ENCODE results near the gene CARD8. TPM values are rescaled to one million over a fixed set of nuclear protein-coding genes. Genes with fewer than 3 reads are reported as not detected.

CARD8 gene
- total RNA-seq, 1 experiment from 2014 or later: 23.0 TPM

DNA sequence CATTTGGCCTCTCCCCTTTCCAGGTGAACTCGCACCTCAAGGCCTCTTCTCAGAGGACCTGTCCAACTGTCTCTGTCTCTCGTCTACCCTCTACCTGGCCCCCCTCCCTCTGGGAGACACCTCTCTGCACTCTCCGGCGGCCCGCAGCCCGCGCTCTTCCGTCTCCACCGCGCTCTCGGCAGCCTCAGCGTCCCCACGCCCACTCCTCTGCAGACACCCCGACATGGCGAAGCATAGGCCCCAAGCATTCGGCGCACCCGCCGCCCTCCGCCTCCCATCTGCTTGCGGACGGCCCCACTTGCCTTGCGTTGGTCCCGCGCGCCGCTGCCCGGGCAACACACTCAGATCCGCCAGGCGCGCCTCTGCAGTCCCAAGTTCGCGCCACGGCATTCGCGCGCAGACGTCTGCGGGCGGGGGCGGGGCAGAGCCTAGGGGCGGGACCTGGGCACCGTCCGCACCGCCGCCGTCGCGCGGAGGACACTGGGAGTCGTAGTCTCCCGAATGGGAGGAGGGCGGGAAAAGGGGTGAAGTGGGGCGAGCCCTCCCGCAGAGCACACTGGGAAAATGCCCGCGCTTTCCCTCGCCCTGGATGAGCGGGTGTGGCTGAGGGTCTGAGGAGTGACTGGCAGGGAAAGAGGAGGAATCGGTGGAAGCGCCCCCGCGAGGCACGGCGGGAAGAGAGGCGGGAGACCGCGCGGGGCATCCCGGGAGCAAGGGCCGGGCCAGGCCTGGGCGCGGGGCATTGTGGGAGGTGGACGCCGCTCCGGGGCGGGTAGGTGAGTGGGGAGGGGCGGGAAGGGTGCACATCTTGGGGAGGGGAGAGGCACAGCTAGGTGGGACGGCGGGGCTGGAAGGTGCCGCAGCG, 85.5 kb downstream of the CARD8 start, which contains the start of the genes LIG1 and ZSWIM9:
LIG1 (minus strand) TSS at position 406 of the 865 bp plus-strand sequence. CDS start 4,778 bp downstream, outside the sequence.
ZSWIM9 (plus strand) TSS at position 742 of the 865 bp plus-strand sequence. CDS start 1,123 bp downstream, outside the sequence.
- Mint-ChIP-seq H3K27me3 (ENCODE audit: low read depth) (no peaks in the 10 kb centered on the region), H3K9me3 (no peaks in the 10 kb centered on the region), H3K27ac (peak within 1 kb of the TSS; percentile 99), H3K4me3 (peak within 1 kb of the TSS; percentile 91), H3K4me1 (peaks cover 16% of the 10 kb centered on the region), H3K36me3 (peaks cover 26% of the 10 kb centered on the region)
- ATAC-seq (peak; percentile 82), DNase-seq (ENCODE audit: low spot score) (peak; percentile 91)
- ChIA-PET CTCF (interaction anchor here (0.6 to 3.4 kb wide), 21 partner anchors 12 to 1173 kb away, joined by 3 to 29 read pairs (median 4); partner anchors contain the start of gene KDELR1), POLR2A (interaction anchor here (0.6 to 3.2 kb wide), 3 partner anchors 20 to 101 kb away, joined by 3 to 13 read pairs (median 6); no protein-coding TSS in a partner anchor)
- TF ChIP-seq KAT7 (CRISPR knock-in tag; IDR thresholded peaks at IDR 0.05; ENCODE audit: borderline replicate concordance) (0 out of 2 replicates have a peak, but pooled peaks have one; percentile 45), ZNF219 (CRISPR knock-in tag; IDR thresholded peaks at IDR 0.05; ENCODE audit: borderline replicate concordance) (0 out of 2 replicates have a peak, but pooled peaks have one; percentile 29), ZNF138 (CRISPR knock-in tag; conservative IDR thresholded peaks at IDR 0.05) (no peak), JUN (CRISPR knock-in tag; IDR thresholded peaks at IDR 0.05) (0 out of 2 replicates have a peak, but pooled peaks have one; percentile 49), FOXP1 (CRISPR knock-in tag; IDR thresholded peaks at IDR 0.05; ENCODE audit: borderline replicate concordance) (peak; percentile 43; the same call in 1 of the 2 replicates), ESRRA (CRISPR knock-in tag; IDR thresholded peaks at IDR 0.05; ENCODE audit: borderline replicate concordance) (peak; percentile 50; the same call in 1 of the 2 replicates), NR2C2 (CRISPR knock-in tag; IDR thresholded peaks at IDR 0.05) (no peak), GABPB1 (CRISPR knock-in tag; IDR thresholded peaks at IDR 0.05) (peak; percentile 66), TEAD1 (CRISPR knock-in tag; IDR thresholded peaks at IDR 0.05) (peak; percentile 51; the same call in 1 of the 2 replicates)
- TF ChIP-seq, protein P1, sequence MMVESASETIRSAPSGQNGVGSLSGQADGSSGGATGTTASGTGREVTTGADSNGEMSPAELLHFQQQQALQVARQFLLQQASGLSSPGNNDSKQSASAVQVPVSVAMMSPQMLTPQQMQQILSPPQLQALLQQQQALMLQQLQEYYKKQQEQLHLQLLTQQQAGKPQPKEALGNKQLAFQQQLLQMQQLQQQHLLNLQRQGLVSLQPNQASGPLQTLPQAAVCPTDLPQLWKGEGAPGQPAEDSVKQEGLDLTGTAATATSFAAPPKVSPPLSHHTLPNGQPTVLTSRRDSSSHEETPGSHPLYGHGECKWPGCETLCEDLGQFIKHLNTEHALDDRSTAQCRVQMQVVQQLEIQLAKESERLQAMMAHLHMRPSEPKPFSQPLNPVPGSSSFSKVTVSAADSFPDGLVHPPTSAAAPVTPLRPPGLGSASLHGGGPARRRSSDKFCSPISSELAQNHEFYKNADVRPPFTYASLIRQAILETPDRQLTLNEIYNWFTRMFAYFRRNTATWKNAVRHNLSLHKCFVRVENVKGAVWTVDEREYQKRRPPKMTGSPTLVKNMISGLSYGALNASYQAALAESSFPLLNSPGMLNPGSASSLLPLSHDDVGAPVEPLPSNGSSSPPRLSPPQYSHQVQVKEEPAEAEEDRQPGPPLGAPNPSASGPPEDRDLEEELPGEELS (CRISPR knock-in tag; IDR thresholded peaks at IDR 0.05): peak; percentile 72
- TF ChIP-seq, protein P2, sequence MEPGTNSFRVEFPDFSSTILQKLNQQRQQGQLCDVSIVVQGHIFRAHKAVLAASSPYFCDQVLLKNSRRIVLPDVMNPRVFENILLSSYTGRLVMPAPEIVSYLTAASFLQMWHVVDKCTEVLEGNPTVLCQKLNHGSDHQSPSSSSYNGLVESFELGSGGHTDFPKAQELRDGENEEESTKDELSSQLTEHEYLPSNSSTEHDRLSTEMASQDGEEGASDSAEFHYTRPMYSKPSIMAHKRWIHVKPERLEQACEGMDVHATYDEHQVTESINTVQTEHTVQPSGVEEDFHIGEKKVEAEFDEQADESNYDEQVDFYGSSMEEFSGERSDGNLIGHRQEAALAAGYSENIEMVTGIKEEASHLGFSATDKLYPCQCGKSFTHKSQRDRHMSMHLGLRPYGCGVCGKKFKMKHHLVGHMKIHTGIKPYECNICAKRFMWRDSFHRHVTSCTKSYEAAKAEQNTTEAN (CRISPR knock-in tag; IDR thresholded peaks at IDR 0.05): 0 out of 2 replicates have a peak, but pooled peaks have one; percentile 59
- TF ChIP-seq, protein P3, sequence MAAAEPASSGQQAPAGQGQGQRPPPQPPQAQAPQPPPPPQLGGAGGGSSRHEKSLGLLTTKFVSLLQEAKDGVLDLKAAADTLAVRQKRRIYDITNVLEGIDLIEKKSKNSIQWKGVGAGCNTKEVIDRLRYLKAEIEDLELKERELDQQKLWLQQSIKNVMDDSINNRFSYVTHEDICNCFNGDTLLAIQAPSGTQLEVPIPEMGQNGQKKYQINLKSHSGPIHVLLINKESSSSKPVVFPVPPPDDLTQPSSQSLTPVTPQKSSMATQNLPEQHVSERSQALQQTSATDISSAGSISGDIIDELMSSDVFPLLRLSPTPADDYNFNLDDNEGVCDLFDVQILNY (CRISPR knock-in tag; IDR thresholded peaks at IDR 0.05): peak; percentile 99
- TF ChIP-seq, protein P4, sequence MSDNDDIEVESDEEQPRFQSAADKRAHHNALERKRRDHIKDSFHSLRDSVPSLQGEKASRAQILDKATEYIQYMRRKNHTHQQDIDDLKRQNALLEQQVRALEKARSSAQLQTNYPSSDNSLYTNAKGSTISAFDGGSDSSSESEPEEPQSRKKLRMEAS (CRISPR knock-in tag; IDR thresholded peaks at IDR 0.05): 0 out of 2 replicates have a peak, but pooled peaks have one; percentile 22
- TF ChIP-seq, protein P5, sequence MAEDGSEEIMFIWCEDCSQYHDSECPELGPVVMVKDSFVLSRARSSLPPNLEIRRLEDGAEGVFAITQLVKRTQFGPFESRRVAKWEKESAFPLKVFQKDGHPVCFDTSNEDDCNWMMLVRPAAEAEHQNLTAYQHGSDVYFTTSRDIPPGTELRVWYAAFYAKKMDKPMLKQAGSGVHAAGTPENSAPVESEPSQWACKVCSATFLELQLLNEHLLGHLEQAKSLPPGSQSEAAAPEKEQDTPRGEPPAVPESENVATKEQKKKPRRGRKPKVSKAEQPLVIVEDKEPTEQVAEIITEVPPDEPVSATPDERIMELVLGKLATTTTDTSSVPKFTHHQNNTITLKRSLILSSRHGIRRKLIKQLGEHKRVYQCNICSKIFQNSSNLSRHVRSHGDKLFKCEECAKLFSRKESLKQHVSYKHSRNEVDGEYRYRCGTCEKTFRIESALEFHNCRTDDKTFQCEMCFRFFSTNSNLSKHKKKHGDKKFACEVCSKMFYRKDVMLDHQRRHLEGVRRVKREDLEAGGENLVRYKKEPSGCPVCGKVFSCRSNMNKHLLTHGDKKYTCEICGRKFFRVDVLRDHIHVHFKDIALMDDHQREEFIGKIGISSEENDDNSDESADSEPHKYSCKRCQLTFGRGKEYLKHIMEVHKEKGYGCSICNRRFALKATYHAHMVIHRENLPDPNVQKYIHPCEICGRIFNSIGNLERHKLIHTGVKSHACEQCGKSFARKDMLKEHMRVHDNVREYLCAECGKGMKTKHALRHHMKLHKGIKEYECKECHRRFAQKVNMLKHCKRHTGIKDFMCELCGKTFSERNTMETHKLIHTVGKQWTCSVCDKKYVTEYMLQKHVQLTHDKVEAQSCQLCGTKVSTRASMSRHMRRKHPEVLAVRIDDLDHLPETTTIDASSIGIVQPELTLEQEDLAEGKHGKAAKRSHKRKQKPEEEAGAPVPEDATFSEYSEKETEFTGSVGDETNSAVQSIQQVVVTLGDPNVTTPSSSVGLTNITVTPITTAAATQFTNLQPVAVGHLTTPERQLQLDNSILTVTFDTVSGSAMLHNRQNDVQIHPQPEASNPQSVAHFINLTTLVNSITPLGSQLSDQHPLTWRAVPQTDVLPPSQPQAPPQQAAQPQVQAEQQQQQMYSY (CRISPR knock-in tag; IDR thresholded peaks at IDR 0.05): no peak
- TF ChIP-seq, protein P6, sequence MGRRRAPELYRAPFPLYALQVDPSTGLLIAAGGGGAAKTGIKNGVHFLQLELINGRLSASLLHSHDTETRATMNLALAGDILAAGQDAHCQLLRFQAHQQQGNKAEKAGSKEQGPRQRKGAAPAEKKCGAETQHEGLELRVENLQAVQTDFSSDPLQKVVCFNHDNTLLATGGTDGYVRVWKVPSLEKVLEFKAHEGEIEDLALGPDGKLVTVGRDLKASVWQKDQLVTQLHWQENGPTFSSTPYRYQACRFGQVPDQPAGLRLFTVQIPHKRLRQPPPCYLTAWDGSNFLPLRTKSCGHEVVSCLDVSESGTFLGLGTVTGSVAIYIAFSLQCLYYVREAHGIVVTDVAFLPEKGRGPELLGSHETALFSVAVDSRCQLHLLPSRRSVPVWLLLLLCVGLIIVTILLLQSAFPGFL (CRISPR knock-in tag; IDR thresholded peaks at IDR 0.05; ENCODE audit: borderline replicate concordance): peak; percentile 29; the same call in 1 of the 2 replicates
- TF ChIP-seq, protein P7, sequence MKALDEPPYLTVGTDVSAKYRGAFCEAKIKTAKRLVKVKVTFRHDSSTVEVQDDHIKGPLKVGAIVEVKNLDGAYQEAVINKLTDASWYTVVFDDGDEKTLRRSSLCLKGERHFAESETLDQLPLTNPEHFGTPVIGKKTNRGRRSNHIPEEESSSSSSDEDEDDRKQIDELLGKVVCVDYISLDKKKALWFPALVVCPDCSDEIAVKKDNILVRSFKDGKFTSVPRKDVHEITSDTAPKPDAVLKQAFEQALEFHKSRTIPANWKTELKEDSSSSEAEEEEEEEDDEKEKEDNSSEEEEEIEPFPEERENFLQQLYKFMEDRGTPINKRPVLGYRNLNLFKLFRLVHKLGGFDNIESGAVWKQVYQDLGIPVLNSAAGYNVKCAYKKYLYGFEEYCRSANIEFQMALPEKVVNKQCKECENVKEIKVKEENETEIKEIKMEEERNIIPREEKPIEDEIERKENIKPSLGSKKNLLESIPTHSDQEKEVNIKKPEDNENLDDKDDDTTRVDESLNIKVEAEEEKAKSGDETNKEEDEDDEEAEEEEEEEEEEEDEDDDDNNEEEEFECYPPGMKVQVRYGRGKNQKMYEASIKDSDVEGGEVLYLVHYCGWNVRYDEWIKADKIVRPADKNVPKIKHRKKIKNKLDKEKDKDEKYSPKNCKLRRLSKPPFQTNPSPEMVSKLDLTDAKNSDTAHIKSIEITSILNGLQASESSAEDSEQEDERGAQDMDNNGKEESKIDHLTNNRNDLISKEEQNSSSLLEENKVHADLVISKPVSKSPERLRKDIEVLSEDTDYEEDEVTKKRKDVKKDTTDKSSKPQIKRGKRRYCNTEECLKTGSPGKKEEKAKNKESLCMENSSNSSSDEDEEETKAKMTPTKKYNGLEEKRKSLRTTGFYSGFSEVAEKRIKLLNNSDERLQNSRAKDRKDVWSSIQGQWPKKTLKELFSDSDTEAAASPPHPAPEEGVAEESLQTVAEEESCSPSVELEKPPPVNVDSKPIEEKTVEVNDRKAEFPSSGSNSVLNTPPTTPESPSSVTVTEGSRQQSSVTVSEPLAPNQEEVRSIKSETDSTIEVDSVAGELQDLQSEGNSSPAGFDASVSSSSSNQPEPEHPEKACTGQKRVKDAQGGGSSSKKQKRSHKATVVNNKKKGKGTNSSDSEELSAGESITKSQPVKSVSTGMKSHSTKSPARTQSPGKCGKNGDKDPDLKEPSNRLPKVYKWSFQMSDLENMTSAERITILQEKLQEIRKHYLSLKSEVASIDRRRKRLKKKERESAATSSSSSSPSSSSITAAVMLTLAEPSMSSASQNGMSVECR (CRISPR knock-in tag; IDR thresholded peaks at IDR 0.05; ENCODE audit: borderline replicate concordance): peak; percentile 92
- TF ChIP-seq, protein P8, sequence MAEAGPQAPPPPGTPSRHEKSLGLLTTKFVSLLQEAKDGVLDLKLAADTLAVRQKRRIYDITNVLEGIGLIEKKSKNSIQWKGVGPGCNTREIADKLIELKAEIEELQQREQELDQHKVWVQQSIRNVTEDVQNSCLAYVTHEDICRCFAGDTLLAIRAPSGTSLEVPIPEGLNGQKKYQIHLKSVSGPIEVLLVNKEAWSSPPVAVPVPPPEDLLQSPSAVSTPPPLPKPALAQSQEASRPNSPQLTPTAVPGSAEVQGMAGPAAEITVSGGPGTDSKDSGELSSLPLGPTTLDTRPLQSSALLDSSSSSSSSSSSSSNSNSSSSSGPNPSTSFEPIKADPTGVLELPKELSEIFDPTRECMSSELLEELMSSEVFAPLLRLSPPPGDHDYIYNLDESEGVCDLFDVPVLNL (CRISPR knock-in tag; IDR thresholded peaks at IDR 0.05; ENCODE audit: borderline replicate concordance, low read depth): peak; percentile 96
